GM10847 (cell line): Measurements from ENCODE around the gene AGBL4.

Experiments
- POLR2A ChIP-seq: IDR thresholded peaks from 2 replicates; pipeline ENCODE4 v1.6.1; 2011; ENCODE audit not compliant: insufficient read length; ENCODE audit errors: extremely low read depth

Gene AGBL4

GRCh38 chr1:48726557-48727215, 1297.1 kb downstream of the AGBL4 start:
- no peak for TF ChIP-seq POLR2A

GRCh38 chr1:48726139-48726538, 1297.6 kb downstream of the AGBL4 start:
- TF ChIP-seq POLR2A = no peak

DNA sequence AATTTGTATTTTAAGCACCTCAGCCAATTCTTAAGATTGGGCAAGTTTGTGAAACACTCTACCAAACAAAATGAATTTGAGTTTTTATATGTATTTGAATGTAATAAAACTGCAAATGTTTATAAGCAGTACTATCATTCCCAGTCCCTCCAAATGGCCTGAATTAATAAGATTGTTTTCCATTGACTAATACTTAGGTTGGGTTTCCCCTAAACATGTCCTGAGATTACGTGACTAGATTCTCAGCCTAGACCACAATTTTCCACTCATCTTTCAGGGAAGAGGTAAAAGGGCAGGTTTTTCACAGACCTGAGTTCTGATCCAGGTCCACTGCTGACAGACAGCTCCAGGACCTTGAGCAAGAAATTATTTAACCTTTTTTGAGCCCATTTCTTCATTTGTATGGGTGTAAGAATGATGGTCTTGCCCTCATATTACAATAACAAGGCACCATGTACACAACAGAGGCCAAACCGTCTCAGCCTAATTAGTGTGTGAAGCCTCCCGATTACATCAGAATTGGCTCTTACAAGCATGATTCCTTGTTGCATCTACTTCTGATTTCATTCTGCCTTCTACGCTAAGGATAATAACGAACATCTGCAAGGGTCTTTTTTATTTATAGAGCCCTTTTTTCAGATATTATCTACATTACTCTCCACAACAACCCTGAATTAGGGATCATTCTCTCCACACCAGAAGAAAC, 1298.3 kb downstream of the AGBL4 start:
- TF ChIP-seq POLR2A = no peak

DNA sequence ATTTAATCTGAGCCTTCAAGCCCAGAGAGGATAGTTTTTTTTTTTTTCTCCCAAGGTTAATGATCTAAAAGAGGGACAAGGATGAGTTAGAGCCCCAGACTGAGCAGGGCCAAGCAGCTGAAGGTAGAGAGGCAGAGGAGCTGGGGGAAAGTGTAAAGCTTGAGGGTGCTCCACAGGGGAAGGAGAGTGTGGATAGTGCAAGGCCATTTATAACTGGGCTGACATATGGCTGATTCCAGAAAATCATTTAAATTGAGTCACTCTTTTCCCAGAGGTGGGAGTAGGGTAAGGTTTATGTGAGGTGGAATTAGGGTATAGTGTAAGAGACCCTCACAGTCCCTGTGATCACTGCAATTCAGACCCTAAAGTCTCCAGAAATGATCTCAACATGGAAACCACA, 1302.8 kb downstream of the AGBL4 start:
- TF ChIP-seq POLR2A = no peak

- TF ChIP-seq POLR2A = no peak
These were observed 1305.0 kb downstream of the AGBL4 start for GRCh38 chr1:48718705-48719104.

DNA sequence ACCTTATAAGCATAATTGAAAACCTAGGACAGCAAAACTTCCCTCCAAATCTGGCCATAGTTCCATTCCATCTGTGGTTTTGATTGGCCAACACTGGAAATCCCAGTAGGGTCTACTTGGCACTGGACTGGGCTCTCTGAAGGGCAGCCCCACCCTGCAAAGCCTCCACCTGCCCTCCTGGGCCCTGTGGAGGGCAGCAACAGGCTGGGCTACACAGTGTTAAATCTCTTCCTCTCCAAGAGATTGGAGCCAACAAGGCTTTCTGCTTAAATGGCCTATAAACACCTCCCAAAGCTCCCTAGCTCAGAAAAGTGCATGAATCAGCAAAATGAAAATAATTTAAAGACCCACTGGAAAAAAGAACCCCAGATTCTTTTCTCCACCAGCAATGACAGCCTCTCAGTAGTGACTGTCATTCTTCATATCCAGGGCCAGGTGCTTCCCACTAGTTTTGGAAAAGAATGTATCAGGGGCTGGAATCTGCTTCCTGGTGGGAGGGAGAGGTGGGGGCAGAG, 1305.6 kb downstream of the AGBL4 start:
- no peak for TF ChIP-seq POLR2A

DNA sequence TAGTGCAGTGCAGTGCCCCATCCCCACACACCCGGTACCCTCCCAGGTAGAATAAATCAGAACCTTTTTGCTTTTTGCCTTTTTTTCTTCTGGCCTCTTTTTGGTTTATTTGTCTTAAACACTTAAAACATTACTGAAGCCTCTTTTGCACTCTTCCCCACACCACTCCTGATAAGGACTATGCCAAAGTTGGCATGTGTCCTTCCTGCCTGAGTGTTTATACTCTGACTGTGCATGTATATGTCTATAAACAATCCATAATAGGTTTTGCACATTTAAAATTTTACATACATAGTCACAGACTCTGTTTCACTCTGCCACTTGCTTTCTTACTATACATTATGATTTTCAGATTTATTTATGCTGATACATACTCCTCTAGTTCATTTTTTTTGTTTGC, 1306.7 kb downstream of the AGBL4 start:
- TF ChIP-seq POLR2A = no peak

GRCh38 chr1:48715921-48716320, 1307.8 kb downstream of the AGBL4 start:
- no peak for TF ChIP-seq POLR2A

GRCh38 chr1:48710915-48711314, 1312.8 kb downstream of the AGBL4 start:
- TF ChIP-seq POLR2A = no peak

DNA sequence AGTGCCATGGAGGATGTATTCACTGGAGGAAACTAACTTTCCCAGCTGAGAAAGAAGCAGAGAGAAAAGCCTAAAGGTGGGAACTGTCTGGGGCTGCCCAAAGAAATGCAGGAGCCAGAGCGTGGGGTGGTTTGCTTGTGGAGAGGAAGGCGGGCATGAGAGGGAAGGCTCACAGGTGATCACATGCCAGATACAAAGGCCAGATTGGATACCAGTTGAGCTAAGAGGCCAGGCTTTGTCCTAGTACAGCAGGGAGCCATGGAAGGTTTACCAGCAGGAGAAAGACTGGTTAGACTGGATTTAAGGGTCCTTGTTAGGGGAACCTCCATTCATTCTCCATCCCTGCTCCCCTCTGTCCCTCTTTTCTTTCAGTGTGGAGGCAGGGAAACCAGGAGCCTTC, 1313.4 kb downstream of the AGBL4 start:
- no peak for TF ChIP-seq POLR2A

- no peak for TF ChIP-seq POLR2A
These were observed 1319.0 kb downstream of the AGBL4 start for GRCh38 chr1:48704736-48705135.

- TF ChIP-seq POLR2A = no peak
These were observed 1322.3 kb downstream of the AGBL4 start for GRCh38 chr1:48701445-48701844.

DNA sequence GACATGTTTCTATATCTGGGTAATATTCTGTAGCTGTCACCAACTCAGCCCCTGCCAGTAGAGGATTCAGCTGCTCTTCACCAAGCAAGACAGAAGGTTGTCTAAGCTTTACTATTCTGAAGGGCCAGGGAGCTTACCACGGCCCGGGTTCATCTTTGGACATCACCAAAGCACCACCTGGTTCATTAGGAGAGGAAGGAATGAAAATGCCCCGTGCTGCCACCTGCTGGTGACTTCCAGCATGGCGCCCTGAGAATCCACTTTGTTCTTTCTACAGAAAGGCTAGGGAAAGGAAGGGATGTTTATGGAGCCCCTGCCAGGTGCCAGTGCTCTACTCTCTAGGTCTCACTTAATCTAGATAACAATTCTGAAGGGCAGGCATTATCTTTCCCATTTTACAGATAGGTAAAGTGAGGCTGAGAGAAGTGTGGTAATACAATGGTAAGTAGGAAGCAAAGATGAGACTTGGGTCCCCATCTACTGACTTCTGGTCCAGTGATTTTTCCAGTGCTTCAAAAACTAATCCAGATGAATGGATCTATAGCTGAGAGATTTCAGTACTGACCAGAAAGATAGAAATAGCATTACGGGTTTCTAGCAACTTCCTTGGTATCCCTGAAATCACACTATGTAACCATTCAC, 1326.6 kb downstream of the AGBL4 start:
- no peak for TF ChIP-seq POLR2A

- TF ChIP-seq POLR2A = no peak
These were observed 1328.6 kb downstream of the AGBL4 start for GRCh38 chr1:48695161-48695560.

GRCh38 chr1:48693674-48694320, 1330.0 kb downstream of the AGBL4 start:
- no peak for TF ChIP-seq POLR2A

- no peak for TF ChIP-seq POLR2A
These were observed 1330.6 kb downstream of the AGBL4 start for GRCh38 chr1:48693180-48693579.
